Tibial nerve (tissue), 4 donors: Measurements from ENCODE around the gene NDUFAF8. TPM values are rescaled to one million over a fixed set of nuclear protein-coding genes. Genes with fewer than 3 reads are reported as not detected.

ENCODE experiments used
- DNase-seq, 2 donors: peaks; one replicate each; pipeline ENCODE4 v3.0.0-alpha.2; 2019; ENCODE audit warnings: low spot score in 2 of 2
- H3K27ac ChIP-seq, 4 donors: fragments of 200-600 bp; sonication (generic) in 3 of 4; one replicate each; pipeline ENCODE4 v1.5.1; 2017 to 2019; ENCODE audit warnings: mild to moderate bottlenecking in 1 of 4
- H3K27me3 ChIP-seq, 2 donors: fragments of 200-600 bp; sonication (generic) in 1 of 2; one replicate each; pipeline versions ENCODE4 v1.5.1 to v1.6.0; 2017 to 2019
- H3K36me3 ChIP-seq, 3 donors: fragments of 200-600 bp; sonication (generic); one replicate each; pipeline ENCODE4 v1.5.1; 2018 to 2019
- H3K4me1 ChIP-seq, 4 donors: fragments of 200-600 bp; sonication (generic) in 3 of 4; one replicate each; pipeline ENCODE4 v1.5.1; 2017 to 2019
- H3K4me3 ChIP-seq, 4 donors: fragments of 200-600 bp; sonication (generic) in 3 of 4; one replicate each; pipeline ENCODE4 v1.5.1; 2017 to 2019; ENCODE audit warnings: mild to moderate bottlenecking in 1 of 4, moderate library complexity in 1 of 4
- H3K9me3 ChIP-seq, 4 donors: fragments of 200-600 bp; sonication (generic) in 3 of 4; one replicate each; pipeline ENCODE4 v1.5.1; 2017 to 2019
- EP300 ChIP-seq, 2 donors: sonication (generic); formaldehyde crosslinking; IDR thresholded peaks; one replicate each; pipeline ENCODE4 v1.6.1; 2017; ENCODE audit warnings: antibody characterized with exemption in 2 of 2, mild to moderate bottlenecking in 1 of 2
- POLR2A ChIP-seq, 2 donors: fragments of 450-650 bp; IDR thresholded peaks; one replicate each; pipeline ENCODE4 v1.6.1; 2017; ENCODE audit warnings: antibody characterized with exemption in 2 of 2, mild to moderate bottlenecking in 2 of 2, moderate library complexity in 2 of 2
- WGBS, 2 donors: methylation state at CpG; one replicate each; pipeline ENCODE4 v1.1.5; 2018; 5-methylcytosine and 5-hydroxymethylcytosine counted together
- total RNA-seq, 4 donors: library from RNA; depleted of rRNA; stranded (reverse); fragments of >200 nt; gene quantifications; one replicate each; pipeline ENCODE4 v1.1.0, GENCODE V29; 2016
- TF ChIP-seq, protein P1 (sequence below), 5 experiments: fragments of 200-600 bp in 3 of 5; fragments of 450-650 bp in 2 of 5; sonication (generic) in 3 of 5; IDR thresholded peaks; one replicate each; pipeline ENCODE4 v1.5.1; 2016 to 2019; ENCODE audit warnings: antibody characterized with exemption in 5 of 5, mild to moderate bottlenecking in 3 of 5, moderate library complexity in 2 of 5

The NDUFAF8 gene
- total RNA-seq, 4 donors from 2014 or later, result 27.8 to 73.0 (median 61.1) TPM

DNA sequence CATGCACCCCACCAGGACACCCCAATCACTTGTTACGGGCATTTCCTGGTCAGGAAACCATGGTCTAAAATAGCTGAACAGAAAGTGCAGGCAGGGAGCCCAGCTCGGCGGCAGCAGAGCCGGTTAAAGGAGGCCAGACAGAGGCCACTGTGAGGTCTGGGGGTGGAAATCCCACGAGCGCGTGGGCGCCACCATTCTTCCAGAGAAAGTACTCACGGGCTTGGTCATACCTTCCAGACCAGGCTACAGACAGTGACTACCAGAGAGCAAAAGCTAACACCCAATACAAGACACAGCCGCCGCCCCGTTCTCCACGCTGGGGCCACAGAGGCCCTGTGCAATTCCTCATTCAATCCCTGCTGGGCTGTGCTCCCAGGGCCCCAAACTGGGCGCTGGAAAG, 28.2 kb upstream of the NDUFAF8 start:
- Histone ChIP-seq H3K4me3 (no peak overlapping the region), H3K27ac (no peak overlapping the region), H3K4me1 (no peaks in the 10 kb centered on the region), H3K9me3 (no peaks in the 10 kb centered on the region), H3K36me3 (peaks cover 0 to 22% (median 0%) of the 10 kb centered on the region in 3 donors), H3K27me3 (no peaks in the 10 kb centered on the region)
- TF ChIP-seq POLR2A (IDR thresholded peaks at IDR 0.05) (no peak), EP300 (IDR thresholded peaks at IDR 0.05) (no peak)
- TF ChIP-seq, protein P1, sequence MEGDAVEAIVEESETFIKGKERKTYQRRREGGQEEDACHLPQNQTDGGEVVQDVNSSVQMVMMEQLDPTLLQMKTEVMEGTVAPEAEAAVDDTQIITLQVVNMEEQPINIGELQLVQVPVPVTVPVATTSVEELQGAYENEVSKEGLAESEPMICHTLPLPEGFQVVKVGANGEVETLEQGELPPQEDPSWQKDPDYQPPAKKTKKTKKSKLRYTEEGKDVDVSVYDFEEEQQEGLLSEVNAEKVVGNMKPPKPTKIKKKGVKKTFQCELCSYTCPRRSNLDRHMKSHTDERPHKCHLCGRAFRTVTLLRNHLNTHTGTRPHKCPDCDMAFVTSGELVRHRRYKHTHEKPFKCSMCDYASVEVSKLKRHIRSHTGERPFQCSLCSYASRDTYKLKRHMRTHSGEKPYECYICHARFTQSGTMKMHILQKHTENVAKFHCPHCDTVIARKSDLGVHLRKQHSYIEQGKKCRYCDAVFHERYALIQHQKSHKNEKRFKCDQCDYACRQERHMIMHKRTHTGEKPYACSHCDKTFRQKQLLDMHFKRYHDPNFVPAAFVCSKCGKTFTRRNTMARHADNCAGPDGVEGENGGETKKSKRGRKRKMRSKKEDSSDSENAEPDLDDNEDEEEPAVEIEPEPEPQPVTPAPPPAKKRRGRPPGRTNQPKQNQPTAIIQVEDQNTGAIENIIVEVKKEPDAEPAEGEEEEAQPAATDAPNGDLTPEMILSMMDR (IDR thresholded peaks at IDR 0.05), result no peak
- no peak for DNase-seq
- WGBS, 2 donors, result 52 to 62% methylated on average over 14 of the region's 14 CpGs

DNA sequence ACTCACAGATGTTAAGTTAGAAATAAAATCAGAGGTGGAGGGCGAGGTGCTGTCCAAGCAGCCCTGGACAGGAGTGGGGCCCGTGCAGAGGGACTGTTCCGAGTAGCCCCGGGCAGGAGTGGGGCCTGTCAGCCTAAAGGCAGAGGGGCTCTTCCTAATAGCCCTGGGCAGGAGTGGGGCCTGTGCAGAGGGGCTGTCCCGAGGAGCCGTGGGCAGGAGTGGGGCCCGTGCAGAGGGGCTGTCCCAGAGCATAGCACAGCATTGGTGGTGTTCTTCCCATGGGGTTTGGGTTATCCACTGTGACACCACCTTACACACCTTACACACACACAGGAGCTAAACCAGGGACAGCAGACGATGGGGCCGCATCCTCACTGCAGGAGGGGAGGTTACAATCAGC, 26.8 kb upstream of the NDUFAF8 start:
- no peak overlapping the region for H3K27ac ChIP-seq
- TF ChIP-seq EP300 (IDR thresholded peaks at IDR 0.05) (no peak), POLR2A (IDR thresholded peaks at IDR 0.05) (no peak)
- TF ChIP-seq, protein P1 (IDR thresholded peaks at IDR 0.05), result no peak
- H3K9me3 ChIP-seq, result no peaks in the 10 kb centered on the region
- no peak for DNase-seq
- no peak overlapping the region for H3K4me3 ChIP-seq
- no peaks in the 10 kb centered on the region for H3K27me3 ChIP-seq
- peaks cover 0 to 19% (median 0%) of the 10 kb centered on the region in 3 donors for H3K36me3 ChIP-seq
- no peaks in the 10 kb centered on the region for H3K4me1 ChIP-seq
- WGBS, 2 donors, result 82 to 84% methylated on average over 9 of the region's 9 CpGs

- no peak overlapping the region for H3K4me3 ChIP-seq
- no peaks in the 10 kb centered on the region for H3K4me1 ChIP-seq
- no peak overlapping the region for H3K27ac ChIP-seq
- no peaks in the 10 kb centered on the region for H3K27me3 ChIP-seq
- H3K36me3 ChIP-seq, result peaks cover 0 to 25% (median 0%) of the 10 kb centered on the region in 3 donors
- WGBS, 2 donors, result 93 to 95% methylated on average over 8 of the region's 8 CpGs
- no peaks in the 10 kb centered on the region for H3K9me3 ChIP-seq
- DNase-seq, result no peak
- TF ChIP-seq EP300 (IDR thresholded peaks at IDR 0.05), result no peak
- TF ChIP-seq, protein P1 (IDR thresholded peaks at IDR 0.05), result no peak
- no peak for TF ChIP-seq POLR2A (IDR thresholded peaks at IDR 0.05)
Observed at GRCh38 chr17:81213978-81214377, 25.1 kb upstream of the NDUFAF8 start.

DNA sequence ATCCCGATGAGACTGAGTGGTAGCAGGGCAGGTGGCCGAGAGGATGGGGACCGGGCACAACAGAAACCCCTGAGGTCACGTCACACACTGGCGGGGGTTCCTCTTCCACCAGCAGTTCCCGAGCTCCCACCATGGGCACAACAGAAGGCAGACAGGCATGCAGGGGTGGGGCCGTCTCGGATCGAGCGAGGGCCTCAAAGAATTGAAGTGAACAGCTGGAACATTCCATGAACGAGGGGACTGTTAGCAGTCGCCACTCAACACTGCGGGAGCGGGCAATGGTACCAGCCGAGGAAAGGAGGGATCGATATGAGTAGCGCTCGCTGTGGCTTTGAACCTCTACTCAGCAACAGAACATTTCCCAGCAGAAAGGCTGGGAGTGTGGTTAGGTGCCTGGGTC, 21.6 kb upstream of the NDUFAF8 start:
- 85 to 89% methylated on average over 18 of the region's 18 CpGs for WGBS, 2 donors
- no peak for DNase-seq
- H3K4me3 ChIP-seq, result no peak overlapping the region
- no peaks in the 10 kb centered on the region for H3K9me3 ChIP-seq
- TF ChIP-seq EP300 (IDR thresholded peaks at IDR 0.05), result no peak
- TF ChIP-seq, protein P1 (IDR thresholded peaks at IDR 0.05), result no peak
- TF ChIP-seq POLR2A (IDR thresholded peaks at IDR 0.05), result no peak
- peaks cover 0 to 14% (median 11%) of the 10 kb centered on the region in 4 donors for H3K4me1 ChIP-seq
- H3K36me3 ChIP-seq, result peaks cover 0 to 37% (median 0%) of the 10 kb centered on the region in 3 donors
- H3K27ac ChIP-seq, result no peak overlapping the region
- H3K27me3 ChIP-seq, result no peaks in the 10 kb centered on the region

- Histone ChIP-seq H3K27ac (no peak overlapping the region), H3K27me3 (no peaks in the 10 kb centered on the region), H3K36me3 (peaks cover 0 to 37% (median 0%) of the 10 kb centered on the region in 3 donors), H3K9me3 (no peaks in the 10 kb centered on the region), H3K4me3 (no peak overlapping the region), H3K4me1 (peaks cover 0 to 19% (median 11%) of the 10 kb centered on the region in 4 donors)
- TF ChIP-seq, protein P1 (IDR thresholded peaks at IDR 0.05), result no peak
- TF ChIP-seq EP300 (IDR thresholded peaks at IDR 0.05), result no peak
- WGBS, 2 donors, result 85 to 90% methylated on average over 13 of the region's 13 CpGs
- no peak for DNase-seq
Observed at GRCh38 chr17:81218459-81218858, 20.7 kb upstream of the NDUFAF8 start.
